ENCODE measurements around the gene CDS2.

- TF ChIP-seq POLR2A (IDR thresholded peaks at IDR 0.05; ENCODE audit: low read length) (no peak), GATA1 (IDR thresholded peaks at IDR 0.05; ENCODE audit: low read depth, low read length) (no peak)
Observed at GRCh38 chr20:5214826-5215225, 88.0 kb downstream of the CDS2 start.

All from erythroblast (primary cell).